A673 (cell line): ENCODE results near the gene RSU1.

Experiments used
- EZH2 ChIP-seq: fragments of 200-600 bp; sonication (generic); IDR thresholded peaks from 2 replicates; pipeline ENCODE4 v1.6.1; 2017; ENCODE audit warnings: borderline replicate concordance, low read depth, mild to moderate bottlenecking, mixed read lengths, antibody characterized with exemption, low read length; ENCODE audit not compliant: poor library complexity, severe bottlenecking
- TF ChIP-seq, protein P1 (sequence below): fragments of 300-800, 200-600 bp; sonication (generic); conservative IDR thresholded peaks from 2 replicates; pipeline ENCODE4 v1.5.1; 2017; ENCODE audit warnings: low read depth, mild to moderate bottlenecking, antibody characterized with exemption, low read length, moderate library complexity, mixed read lengths

DNA sequence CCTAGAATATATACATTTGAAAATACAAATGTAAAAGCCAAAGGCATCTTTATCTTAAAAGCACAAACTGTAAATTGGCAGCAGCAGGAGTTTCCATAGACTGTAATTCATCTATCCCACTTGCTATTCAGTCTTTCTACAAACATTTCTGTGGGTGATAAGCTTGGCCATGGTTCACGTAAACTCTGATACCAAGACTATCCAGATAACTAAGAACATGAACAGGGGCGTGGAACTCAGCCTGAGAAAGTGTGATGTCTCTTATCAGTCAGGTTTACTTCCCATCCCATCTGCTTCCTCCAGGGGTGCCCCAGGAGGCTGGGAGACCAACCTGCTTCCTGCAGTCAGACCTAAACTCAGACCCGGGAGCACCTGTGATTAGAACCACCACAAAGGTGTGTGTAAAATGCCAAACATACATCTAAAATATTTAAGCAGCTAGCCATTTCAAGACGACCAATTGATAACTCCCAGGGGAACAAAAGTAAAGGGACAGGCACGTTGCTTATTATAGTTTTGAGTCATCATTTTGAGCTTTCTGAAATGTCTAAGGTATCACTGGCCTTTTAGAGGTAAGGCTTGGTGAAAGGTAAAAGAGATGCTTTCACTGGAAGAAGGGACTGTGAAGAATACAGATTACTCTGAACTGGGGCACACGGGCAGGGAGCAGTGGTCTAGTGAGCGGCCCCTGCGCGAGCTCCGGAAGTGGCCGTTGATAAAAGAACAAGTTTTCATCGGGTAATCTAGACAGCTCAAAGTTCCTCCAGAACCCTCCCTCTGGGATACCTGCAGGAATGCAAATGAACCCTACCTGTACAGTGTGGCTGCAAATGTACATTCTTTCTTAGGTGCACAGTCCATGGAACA lies 51.5 kb downstream of the RSU1 start:
- TF ChIP-seq, protein P1, sequence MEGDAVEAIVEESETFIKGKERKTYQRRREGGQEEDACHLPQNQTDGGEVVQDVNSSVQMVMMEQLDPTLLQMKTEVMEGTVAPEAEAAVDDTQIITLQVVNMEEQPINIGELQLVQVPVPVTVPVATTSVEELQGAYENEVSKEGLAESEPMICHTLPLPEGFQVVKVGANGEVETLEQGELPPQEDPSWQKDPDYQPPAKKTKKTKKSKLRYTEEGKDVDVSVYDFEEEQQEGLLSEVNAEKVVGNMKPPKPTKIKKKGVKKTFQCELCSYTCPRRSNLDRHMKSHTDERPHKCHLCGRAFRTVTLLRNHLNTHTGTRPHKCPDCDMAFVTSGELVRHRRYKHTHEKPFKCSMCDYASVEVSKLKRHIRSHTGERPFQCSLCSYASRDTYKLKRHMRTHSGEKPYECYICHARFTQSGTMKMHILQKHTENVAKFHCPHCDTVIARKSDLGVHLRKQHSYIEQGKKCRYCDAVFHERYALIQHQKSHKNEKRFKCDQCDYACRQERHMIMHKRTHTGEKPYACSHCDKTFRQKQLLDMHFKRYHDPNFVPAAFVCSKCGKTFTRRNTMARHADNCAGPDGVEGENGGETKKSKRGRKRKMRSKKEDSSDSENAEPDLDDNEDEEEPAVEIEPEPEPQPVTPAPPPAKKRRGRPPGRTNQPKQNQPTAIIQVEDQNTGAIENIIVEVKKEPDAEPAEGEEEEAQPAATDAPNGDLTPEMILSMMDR: no peak
- no peak for TF ChIP-seq EZH2
